Kidney epithelial cell (primary cell): ENCODE data around the gene SUSD2. TPM values are rescaled to one million over a fixed set of nuclear protein-coding genes. Genes with fewer than 3 reads are reported as not detected.

ENCODE experiments used
- DNase-seq: peaks from one replicate; pipeline ENCODE4 v3.0.0-alpha.2; 2010; ENCODE audit warnings: low read depth
- H3K27me3 ChIP-seq: 2 replicates; pipeline ENCODE4 v1.6.0; 2011; ENCODE audit warnings: low read length; ENCODE audit not compliant: control insufficient read depth, insufficient read depth
- H3K36me3 ChIP-seq: 2 replicates; pipeline ENCODE4 v1.5.1; 2011; ENCODE audit warnings: low read length; ENCODE audit not compliant: control insufficient read depth, insufficient read depth
- H3K4me3 ChIP-seq: 2 replicates; pipeline ENCODE4 v1.5.1; 2011; ENCODE audit warnings: low read depth, mild to moderate bottlenecking, control low read depth, low read length
- total RNA-seq: library from RNA; depleted of rRNA; stranded (reverse); fragments of >200 nt; gene quantifications from 2 replicates; pipeline ENCODE4 v1.2.3, GENCODE V29; 2015
- TF ChIP-seq, protein P1 (sequence below): IDR thresholded peaks from 2 replicates; pipeline ENCODE4 v1.5.1; 2011; ENCODE audit warnings: mild to moderate bottlenecking, moderate library complexity, low read length, control low read depth, inconsistent platforms; ENCODE audit not compliant: insufficient read depth, poor library complexity, severe bottlenecking

The SUSD2 gene
- total RNA-seq, 1 donor from 2014 or later, result 0.17 TPM

DNA sequence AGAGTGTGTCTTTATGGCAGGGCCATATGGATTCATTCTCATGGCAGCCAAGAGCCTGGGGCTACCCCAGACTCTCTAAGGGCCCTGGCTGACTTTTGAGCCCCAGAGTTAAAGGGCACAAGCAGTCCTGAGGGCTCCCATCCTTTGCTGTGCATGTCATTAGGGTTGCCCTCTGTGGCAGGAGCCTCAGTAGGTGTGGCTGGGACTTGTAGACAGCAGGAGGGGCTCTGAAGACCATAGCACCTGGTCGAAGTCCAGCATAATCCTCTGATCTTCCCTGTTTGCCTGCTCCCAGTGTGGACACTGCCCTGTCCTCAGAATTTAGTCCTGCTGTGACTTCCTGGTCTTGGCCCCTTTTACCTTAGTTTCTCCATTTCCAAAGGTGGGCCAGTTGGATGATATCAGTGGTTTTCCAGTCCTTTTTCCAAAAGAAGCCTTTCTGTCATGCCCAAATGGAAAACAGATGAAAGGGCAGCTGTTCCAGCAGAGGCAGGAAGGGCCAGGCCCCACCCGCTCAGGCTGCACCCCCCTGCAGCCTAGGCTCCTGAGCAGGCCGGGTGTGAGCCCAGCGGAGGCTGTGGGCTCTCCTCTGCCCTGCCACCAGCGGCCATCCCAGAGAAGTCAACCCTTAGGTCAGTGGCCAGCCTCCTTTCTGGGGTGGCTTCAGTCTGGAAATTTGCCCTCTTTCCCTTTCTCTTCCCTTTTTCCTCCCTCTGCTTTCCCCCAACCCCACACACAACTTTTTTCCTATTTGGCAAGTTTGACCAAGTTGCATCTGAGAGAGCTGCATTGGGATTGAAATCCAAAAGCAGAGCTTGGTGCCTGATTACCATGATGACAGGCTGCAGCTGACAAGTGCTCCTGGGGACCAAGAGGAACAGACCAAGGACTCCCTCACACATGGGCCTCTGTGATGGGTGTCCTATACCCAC lies 32.8 kb upstream of the SUSD2 start:
- no peak for DNase-seq
- TF ChIP-seq, protein P1, sequence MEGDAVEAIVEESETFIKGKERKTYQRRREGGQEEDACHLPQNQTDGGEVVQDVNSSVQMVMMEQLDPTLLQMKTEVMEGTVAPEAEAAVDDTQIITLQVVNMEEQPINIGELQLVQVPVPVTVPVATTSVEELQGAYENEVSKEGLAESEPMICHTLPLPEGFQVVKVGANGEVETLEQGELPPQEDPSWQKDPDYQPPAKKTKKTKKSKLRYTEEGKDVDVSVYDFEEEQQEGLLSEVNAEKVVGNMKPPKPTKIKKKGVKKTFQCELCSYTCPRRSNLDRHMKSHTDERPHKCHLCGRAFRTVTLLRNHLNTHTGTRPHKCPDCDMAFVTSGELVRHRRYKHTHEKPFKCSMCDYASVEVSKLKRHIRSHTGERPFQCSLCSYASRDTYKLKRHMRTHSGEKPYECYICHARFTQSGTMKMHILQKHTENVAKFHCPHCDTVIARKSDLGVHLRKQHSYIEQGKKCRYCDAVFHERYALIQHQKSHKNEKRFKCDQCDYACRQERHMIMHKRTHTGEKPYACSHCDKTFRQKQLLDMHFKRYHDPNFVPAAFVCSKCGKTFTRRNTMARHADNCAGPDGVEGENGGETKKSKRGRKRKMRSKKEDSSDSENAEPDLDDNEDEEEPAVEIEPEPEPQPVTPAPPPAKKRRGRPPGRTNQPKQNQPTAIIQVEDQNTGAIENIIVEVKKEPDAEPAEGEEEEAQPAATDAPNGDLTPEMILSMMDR, result no peak
- Histone ChIP-seq H3K27me3 (no peaks in the 10 kb centered on the region), H3K36me3 (no peaks in the 10 kb centered on the region), H3K4me3 (no peak overlapping the region)

DNA sequence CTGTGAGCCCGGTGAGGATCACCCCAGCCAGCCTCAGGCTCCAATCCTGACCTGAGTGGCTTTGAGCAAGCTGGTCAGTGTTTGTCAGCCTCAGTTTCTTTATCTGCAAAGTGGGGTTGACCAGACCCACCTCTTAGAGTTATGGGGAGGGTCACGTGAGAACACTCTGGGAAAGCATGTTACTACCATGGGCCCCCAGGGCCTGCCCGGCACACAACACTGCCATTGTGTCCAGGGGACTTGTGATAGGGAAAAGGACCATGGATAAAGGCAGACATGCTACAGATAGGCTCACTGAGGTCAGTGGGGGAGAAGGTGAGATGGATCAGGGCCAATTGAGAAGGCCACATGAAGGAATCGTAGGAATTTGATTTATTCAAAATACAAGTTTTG lies 32.1 kb upstream of the SUSD2 start:
- no peak for DNase-seq
- Histone ChIP-seq H3K36me3 (no peaks in the 10 kb centered on the region), H3K4me3 (no peak overlapping the region), H3K27me3 (no peaks in the 10 kb centered on the region)
- TF ChIP-seq, protein P1, result no peak

DNA sequence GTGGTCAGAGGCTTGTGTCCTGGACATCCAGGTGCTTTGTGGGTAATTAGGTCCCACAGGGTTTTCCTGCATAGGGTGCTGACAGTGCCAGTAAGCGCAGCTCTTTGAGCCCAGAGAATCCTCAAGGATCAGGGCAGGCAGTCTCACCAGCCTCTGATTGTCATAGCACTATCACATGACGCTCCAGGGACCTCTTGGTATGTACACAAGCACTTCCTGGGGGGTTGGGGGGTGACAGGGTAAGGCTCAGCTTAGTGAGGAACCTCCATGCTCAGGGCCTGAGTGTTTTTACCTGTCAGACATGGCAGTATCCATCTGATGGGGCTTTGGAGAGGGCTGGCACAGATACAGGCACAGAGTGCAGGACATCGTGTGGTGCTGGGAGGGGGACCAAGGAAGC lies 27.9 kb upstream of the SUSD2 start:
- TF ChIP-seq, protein P1, result no peak
- no peak for DNase-seq
- Histone ChIP-seq H3K4me3 (no peak overlapping the region), H3K36me3 (no peaks in the 10 kb centered on the region), H3K27me3 (no peaks in the 10 kb centered on the region)

DNA sequence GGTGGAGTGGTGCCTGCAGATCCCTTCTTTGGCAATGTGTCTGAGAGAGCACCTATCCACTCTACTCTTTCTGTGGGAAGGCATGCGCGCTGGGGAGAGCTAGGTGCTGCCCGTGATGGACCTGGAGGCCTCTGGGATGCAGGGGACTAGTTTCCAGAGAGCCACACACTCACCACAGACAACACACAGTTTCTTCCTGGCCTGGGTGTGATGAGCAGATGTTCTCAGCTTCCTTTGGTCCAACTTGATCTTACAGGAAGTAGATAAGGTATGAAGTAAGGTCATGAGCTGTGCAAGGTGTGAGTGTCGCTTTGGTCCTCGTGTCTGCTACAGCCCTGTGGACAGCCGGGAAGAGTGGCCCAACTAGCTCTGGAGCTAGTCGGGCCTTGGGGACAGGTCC lies 27.3 kb upstream of the SUSD2 start:
- H3K27me3 ChIP-seq, result no peaks in the 10 kb centered on the region
- DNase-seq, result no peak
- H3K36me3 ChIP-seq, result no peaks in the 10 kb centered on the region
- no peak overlapping the region for H3K4me3 ChIP-seq
- TF ChIP-seq, protein P1, result no peak

DNA sequence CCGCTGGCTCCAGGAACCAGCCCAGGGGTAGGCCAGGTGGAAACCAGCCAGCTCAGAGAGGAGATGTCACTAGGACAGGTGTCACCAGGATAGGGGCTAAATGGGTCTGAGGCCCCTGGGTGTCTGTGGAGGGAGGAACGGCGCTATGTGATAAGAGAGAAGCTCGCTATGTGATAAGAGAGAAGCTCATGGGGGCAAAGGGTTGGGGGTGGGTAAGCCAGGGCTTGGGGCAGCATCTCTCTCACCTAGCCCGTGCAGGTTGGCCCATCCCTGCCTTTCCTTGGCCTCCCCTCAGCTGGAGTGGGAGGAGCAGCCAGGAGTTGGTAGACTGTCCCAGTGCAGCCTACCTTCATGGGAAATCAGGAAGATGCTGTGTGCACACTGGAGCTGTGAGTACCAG lies 26.5 kb upstream of the SUSD2 start:
- Histone ChIP-seq H3K27me3 (no peaks in the 10 kb centered on the region), H3K4me3 (no peak overlapping the region), H3K36me3 (no peaks in the 10 kb centered on the region)
- TF ChIP-seq, protein P1, result no peak
- DNase-seq, result no peak
